ENCODE data around the gene TOP3A.

Gene TOP3A

GRCh38 chr17:18318117-18318516 is 3.3 kb upstream of the TOP3A start:
- Histone ChIP-seq H3K27me3 (ENCODE audit: control insufficient read depth, low read length) (no peaks in the 10 kb centered on the region), H3K27ac (ENCODE audit: low read depth, low read length) (no peak overlapping the region), H3K9me2 (replicated peaks; ENCODE audit: control insufficient read depth, low read length) (no peaks in the 10 kb centered on the region), H4K20me1 (ENCODE audit: control insufficient read depth, insufficient read depth, low read depth, low read length) (peaks cover 7% of the 10 kb centered on the region; the same call in 1 of the 2 replicates), H3K4me2 (ENCODE audit: low read length) (peak overlapping the region; percentile 43; the same call in 1 of the 2 replicates), H3K4me3 (ENCODE audit: low read length) (peak overlapping the region; percentile 29; the same call in 1 of the 2 replicates), H3K9me3 (ENCODE audit: control insufficient read depth, insufficient read depth, low read length) (no peaks in the 10 kb centered on the region), H3K4me1 (ENCODE audit: control insufficient read depth, low read length) (peaks cover 40% of the 10 kb centered on the region), H3K36me3 (ENCODE audit: control insufficient read depth, low read length) (peaks cover 67% of the 10 kb centered on the region), H3F3A (ENCODE audit: control insufficient read depth, insufficient read depth) (no peaks in the 10 kb centered on the region), H3K79me2 (ENCODE audit: control insufficient read depth, low read length) (peaks cover 85% of the 10 kb centered on the region)
- TF ChIP-seq EZH2phosphoT487 (IDR thresholded peaks at IDR 0.05; ENCODE audit: borderline replicate concordance, low read length), result no peak
- TF ChIP-seq CTCF (IDR thresholded peaks at IDR 0.05; ENCODE audit: low read depth, low read length, poor library complexity, severe bottlenecking), result no peak

DNA sequence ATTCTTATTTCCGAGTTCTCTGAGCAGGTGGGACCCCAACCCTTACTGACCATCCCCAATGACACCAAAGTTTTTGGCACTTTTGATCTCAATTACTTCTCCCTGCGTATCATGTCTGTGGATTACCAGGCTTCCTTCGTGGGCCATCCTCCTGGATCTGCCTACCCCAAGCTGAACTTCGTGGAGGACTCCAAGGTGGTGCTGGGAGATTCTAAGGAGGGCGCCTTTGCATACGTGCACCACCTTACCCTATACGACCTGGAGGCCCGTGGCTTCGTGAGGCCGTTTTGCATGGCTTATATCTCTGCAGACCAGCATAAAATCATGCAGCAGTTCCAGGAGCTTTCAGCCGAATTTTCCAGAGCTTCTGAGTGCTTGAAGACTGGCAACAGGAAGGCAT is 1.2 kb upstream of the TOP3A start:
- H3K36me3 ChIP-seq (ENCODE audit: control insufficient read depth, low read length), result peaks cover 77% of the 10 kb centered on the region

DNA sequence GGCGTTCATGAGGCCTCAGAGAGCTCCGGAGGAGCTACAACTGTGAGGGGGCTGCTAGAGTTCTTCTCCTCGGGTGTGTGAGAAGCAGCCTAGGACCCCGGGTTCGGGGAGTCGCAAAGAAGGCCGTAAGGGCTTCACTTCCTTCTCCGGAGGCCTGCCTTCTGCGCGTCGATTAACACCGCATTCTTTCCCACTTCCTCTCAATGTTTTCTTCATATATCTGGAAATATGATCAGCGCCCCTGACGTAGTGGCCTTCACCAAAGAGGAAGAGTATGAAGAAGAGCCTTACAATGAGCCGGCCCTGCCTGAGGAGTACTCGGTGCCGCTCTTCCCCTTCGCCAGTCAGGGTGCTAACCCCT is 748 bp upstream of the TOP3A start:
- Histone ChIP-seq H3K27ac (ENCODE audit: low read depth, low read length) (peak overlapping the region; percentile 81), H4K20me1 (ENCODE audit: control insufficient read depth, insufficient read depth, low read depth, low read length) (peaks cover 19% of the 10 kb centered on the region; the same call in 1 of the 2 replicates), H3K79me2 (ENCODE audit: control insufficient read depth, low read length) (peaks cover 96% of the 10 kb centered on the region), H3K4me1 (ENCODE audit: control insufficient read depth, low read length) (peaks cover 52% of the 10 kb centered on the region), H3K36me3 (ENCODE audit: control insufficient read depth, low read length) (peaks cover 78% of the 10 kb centered on the region), H3K9me3 (ENCODE audit: control insufficient read depth, insufficient read depth, low read length) (no peaks in the 10 kb centered on the region), H3K9me2 (replicated peaks; ENCODE audit: control insufficient read depth, low read length) (no peaks in the 10 kb centered on the region), H3F3A (ENCODE audit: control insufficient read depth, insufficient read depth) (no peaks in the 10 kb centered on the region), H3K4me2 (ENCODE audit: low read length) (peak overlapping the region; percentile 70), H3K4me3 (ENCODE audit: low read length) (peak overlapping the region; percentile 94), H3K27me3 (ENCODE audit: control insufficient read depth, low read length) (no peaks in the 10 kb centered on the region)
- TF ChIP-seq EZH2phosphoT487 (IDR thresholded peaks at IDR 0.05; ENCODE audit: borderline replicate concordance, low read length), result no peak
- TF ChIP-seq CTCF (IDR thresholded peaks at IDR 0.05; ENCODE audit: low read depth, low read length, poor library complexity, severe bottlenecking), result no peak

More for the DNA sequence above, 1.2 kb upstream of the TOP3A start:
- no peaks in the 10 kb centered on the region for H3K9me2 ChIP-seq (replicated peaks; ENCODE audit: control insufficient read depth, low read length)
- H3F3A ChIP-seq (ENCODE audit: control insufficient read depth, insufficient read depth), result no peaks in the 10 kb centered on the region
- peaks cover 96% of the 10 kb centered on the region for H3K79me2 ChIP-seq (ENCODE audit: control insufficient read depth, low read length)
- H3K27me3 ChIP-seq (ENCODE audit: control insufficient read depth, low read length), result no peaks in the 10 kb centered on the region
- H3K4me3 ChIP-seq (ENCODE audit: low read length), result peak overlapping the region; percentile 94
- peak overlapping the region; percentile 81 for H3K27ac ChIP-seq (ENCODE audit: low read depth, low read length)
- TF ChIP-seq EZH2phosphoT487 (IDR thresholded peaks at IDR 0.05; ENCODE audit: borderline replicate concordance, low read length) (no peak), CTCF (IDR thresholded peaks at IDR 0.05; ENCODE audit: low read depth, low read length, poor library complexity, severe bottlenecking) (no peak)
- H3K4me1 ChIP-seq (ENCODE audit: control insufficient read depth, low read length), result peaks cover 52% of the 10 kb centered on the region
- H3K9me3 ChIP-seq (ENCODE audit: control insufficient read depth, insufficient read depth, low read length), result no peaks in the 10 kb centered on the region
- H3K4me2 ChIP-seq (ENCODE audit: low read length), result peak overlapping the region; percentile 70
- H4K20me1 ChIP-seq (ENCODE audit: control insufficient read depth, insufficient read depth, low read depth, low read length), result peaks cover 19% of the 10 kb centered on the region; the same call in 1 of the 2 replicates
